Measurements from ENCODE around the gene RHOF.

Gene RHOF

DNA sequence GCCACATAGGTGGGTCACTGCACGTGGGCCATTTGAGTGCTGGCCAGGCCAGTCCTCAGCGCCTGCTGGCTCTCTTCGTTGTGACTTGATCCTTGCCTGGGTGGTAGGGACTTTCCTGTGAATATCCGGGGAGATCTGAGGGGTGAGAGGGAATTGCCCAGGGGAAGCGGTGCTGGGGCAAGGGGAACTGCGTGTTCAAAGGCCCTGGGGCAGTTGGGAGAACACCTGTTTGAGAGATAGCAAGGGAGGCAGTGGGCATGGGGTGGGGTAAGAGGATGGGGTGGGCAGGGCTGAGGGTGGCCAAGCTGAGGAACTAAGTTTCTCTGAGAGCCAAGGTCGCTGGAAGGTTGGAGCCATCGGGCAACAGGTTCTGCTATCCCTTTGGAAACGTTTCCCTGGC, 35.3 kb upstream of the RHOF start:
- Histone ChIP-seq H3K4me3 (ENCODE audit: low read depth in 1 of 5, low read length in 5 of 5) (no peak overlapping the region), H3K27ac (ENCODE audit: low read depth, low read length) (no peak overlapping the region), H3K4me1 (ENCODE audit: control insufficient read depth in 5 of 5, insufficient read depth in 5 of 5, low read length in 5 of 5) (peaks cover 0 to 7% (median 3%) of the 10 kb centered on the region in 5 donors), H3K27me3 (ENCODE audit: control insufficient read depth in 5 of 5, insufficient read depth in 4 of 5, low read length in 5 of 5) (no peaks in the 10 kb centered on the region), H3K9me3 (ENCODE audit: control insufficient read depth in 5 of 5, low read length in 5 of 5) (no peaks in the 10 kb centered on the region), H3K9ac (ENCODE audit: low read length in 5 of 5) (no peak overlapping the region), H3K36me3 (ENCODE audit: control insufficient read depth in 5 of 5, insufficient read depth in 5 of 5, low read length in 5 of 5) (peaks cover 0 to 73% (median 61%) of the 10 kb centered on the region in 5 donors)

DNA sequence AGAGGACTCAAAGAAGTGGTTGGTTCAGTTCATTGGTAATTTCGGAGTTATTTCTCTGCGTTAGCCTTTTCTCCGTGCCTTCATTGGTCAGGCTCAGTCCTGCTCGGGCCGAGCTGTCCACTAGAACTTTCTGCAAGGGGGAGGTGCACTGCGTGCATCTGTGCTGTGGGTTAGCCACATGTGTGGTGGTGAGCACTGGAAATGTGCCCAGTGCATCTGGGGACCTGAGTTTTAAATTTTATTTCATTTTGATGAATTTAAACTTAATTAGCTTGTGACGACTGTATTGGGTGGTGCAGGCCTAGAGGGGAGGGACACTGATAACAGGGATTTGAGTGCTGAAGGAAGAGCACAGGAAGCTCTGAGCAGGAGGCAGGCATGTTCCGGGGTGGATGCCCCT, 34.8 kb upstream of the RHOF start:
- no peak overlapping the region for H3K9ac ChIP-seq (ENCODE audit: low read length in 5 of 5)
- no peak overlapping the region for H3K4me3 ChIP-seq (ENCODE audit: low read depth in 1 of 5, low read length in 5 of 5)
- no peak overlapping the region for H3K27ac ChIP-seq (ENCODE audit: low read depth, low read length)
- peaks cover 0 to 7% (median 3%) of the 10 kb centered on the region in 5 donors for H3K4me1 ChIP-seq (ENCODE audit: control insufficient read depth in 5 of 5, insufficient read depth in 5 of 5, low read length in 5 of 5)
- peaks cover 0 to 78% (median 66%) of the 10 kb centered on the region in 5 donors for H3K36me3 ChIP-seq (ENCODE audit: control insufficient read depth in 5 of 5, insufficient read depth in 5 of 5, low read length in 5 of 5)
- H3K27me3 ChIP-seq (ENCODE audit: control insufficient read depth in 5 of 5, insufficient read depth in 4 of 5, low read length in 5 of 5) = no peaks in the 10 kb centered on the region
- no peaks in the 10 kb centered on the region for H3K9me3 ChIP-seq (ENCODE audit: control insufficient read depth in 5 of 5, low read length in 5 of 5)

GRCh38 chr12:121827351-121828099, 34.0 kb upstream of the RHOF start:
- peaks cover 0 to 82% (median 71%) of the 10 kb centered on the region in 5 donors for H3K36me3 ChIP-seq (ENCODE audit: control insufficient read depth in 5 of 5, insufficient read depth in 5 of 5, low read length in 5 of 5)
- no peak overlapping the region for H3K27ac ChIP-seq (ENCODE audit: low read depth, low read length)
- H3K27me3 ChIP-seq (ENCODE audit: control insufficient read depth in 5 of 5, insufficient read depth in 4 of 5, low read length in 5 of 5) = no peaks in the 10 kb centered on the region
- peaks cover 0 to 7% (median 3%) of the 10 kb centered on the region in 5 donors for H3K4me1 ChIP-seq (ENCODE audit: control insufficient read depth in 5 of 5, insufficient read depth in 5 of 5, low read length in 5 of 5)
- no peaks in the 10 kb centered on the region for H3K9me3 ChIP-seq (ENCODE audit: control insufficient read depth in 5 of 5, low read length in 5 of 5)
- no peak overlapping the region for H3K4me3 ChIP-seq (ENCODE audit: low read depth in 1 of 5, low read length in 5 of 5)
- H3K9ac ChIP-seq (ENCODE audit: low read length in 5 of 5) = no peak overlapping the region

DNA sequence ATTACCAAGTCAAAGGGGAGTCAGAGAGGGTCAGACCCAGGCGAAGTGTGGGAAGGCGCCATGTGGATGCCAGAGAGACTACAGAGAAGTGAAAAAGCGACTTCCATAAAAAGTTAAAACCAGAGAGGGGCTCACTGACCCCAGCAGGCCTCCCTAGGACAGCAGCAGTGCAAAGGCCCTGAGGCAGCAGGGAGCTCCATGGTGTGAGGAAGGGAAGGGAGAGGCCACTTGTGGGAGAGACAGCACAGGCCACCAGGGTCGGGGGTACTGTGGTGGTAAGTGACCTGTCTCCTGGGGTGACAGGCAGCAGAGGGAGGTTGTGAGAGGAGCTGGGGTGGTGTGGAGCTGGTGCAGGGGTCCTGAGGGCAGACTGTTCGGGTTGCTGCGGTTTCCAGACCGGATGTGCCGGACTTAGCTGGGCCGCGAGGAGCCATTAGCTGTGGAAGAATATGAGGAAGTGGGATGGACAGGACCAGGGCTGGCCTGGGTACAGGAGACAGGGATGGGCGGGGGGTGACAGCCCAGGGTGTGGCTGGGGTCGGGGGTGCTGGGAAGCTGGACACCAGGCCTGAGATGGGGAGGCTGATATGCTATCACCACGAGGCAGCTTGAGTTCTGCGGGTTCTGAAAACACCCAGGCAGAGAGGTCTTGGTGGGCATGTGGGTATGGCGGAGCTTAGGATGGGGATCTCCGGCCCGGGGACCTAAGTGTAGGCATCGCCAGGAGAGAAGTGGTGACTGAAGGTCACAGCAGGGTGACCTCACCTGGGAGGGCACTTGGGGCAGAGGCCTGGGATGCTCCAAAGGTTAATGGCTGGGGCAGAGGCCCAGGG, 33.0 kb upstream of the RHOF start:
- Histone ChIP-seq H3K36me3 (ENCODE audit: control insufficient read depth in 5 of 5, insufficient read depth in 5 of 5, low read length in 5 of 5) (peaks cover 0 to 83% (median 70%) of the 10 kb centered on the region in 5 donors), H3K27me3 (ENCODE audit: control insufficient read depth in 5 of 5, insufficient read depth in 4 of 5, low read length in 5 of 5) (no peaks in the 10 kb centered on the region), H3K4me3 (ENCODE audit: low read depth in 1 of 5, low read length in 5 of 5) (no peak overlapping the region), H3K27ac (ENCODE audit: low read depth, low read length) (no peak overlapping the region), H3K4me1 (ENCODE audit: control insufficient read depth in 5 of 5, insufficient read depth in 5 of 5, low read length in 5 of 5) (peaks cover 0 to 7% (median 3%) of the 10 kb centered on the region in 5 donors), H3K9me3 (ENCODE audit: control insufficient read depth in 5 of 5, low read length in 5 of 5) (no peaks in the 10 kb centered on the region), H3K9ac (ENCODE audit: low read length in 5 of 5) (no peak overlapping the region)

GRCh38 chr12:121825041-121825523, 31.6 kb upstream of the RHOF start:
- no peaks in the 10 kb centered on the region for H3K9me3 ChIP-seq (ENCODE audit: control insufficient read depth in 5 of 5, low read length in 5 of 5)
- H3K36me3 ChIP-seq (ENCODE audit: control insufficient read depth in 5 of 5, insufficient read depth in 5 of 5, low read length in 5 of 5) = peaks cover 0 to 87% (median 67%) of the 10 kb centered on the region in 5 donors
- no peaks in the 10 kb centered on the region for H3K27me3 ChIP-seq (ENCODE audit: control insufficient read depth in 5 of 5, insufficient read depth in 4 of 5, low read length in 5 of 5)
- no peak overlapping the region for H3K9ac ChIP-seq (ENCODE audit: low read length in 5 of 5)
- H3K27ac ChIP-seq (ENCODE audit: low read depth, low read length) = no peak overlapping the region
- peaks cover 0 to 7% (median 3%) of the 10 kb centered on the region in 5 donors for H3K4me1 ChIP-seq (ENCODE audit: control insufficient read depth in 5 of 5, insufficient read depth in 5 of 5, low read length in 5 of 5)
- no peak overlapping the region for H3K4me3 ChIP-seq (ENCODE audit: low read depth in 1 of 5, low read length in 5 of 5)

- no peaks in the 10 kb centered on the region for H3K9me3 ChIP-seq (ENCODE audit: control insufficient read depth in 5 of 5, low read length in 5 of 5)
- H3K4me3 ChIP-seq (ENCODE audit: low read depth in 1 of 5, low read length in 5 of 5) = no peak overlapping the region
- no peak overlapping the region for H3K9ac ChIP-seq (ENCODE audit: low read length in 5 of 5)
- H3K36me3 ChIP-seq (ENCODE audit: control insufficient read depth in 5 of 5, insufficient read depth in 5 of 5, low read length in 5 of 5) = peaks cover 0 to 86% (median 67%) of the 10 kb centered on the region in 5 donors
- H3K4me1 ChIP-seq (ENCODE audit: control insufficient read depth in 5 of 5, insufficient read depth in 5 of 5, low read length in 5 of 5) = peaks cover 0 to 7% (median 3%) of the 10 kb centered on the region in 5 donors
- H3K27ac ChIP-seq (ENCODE audit: low read depth, low read length) = no peak overlapping the region
- no peaks in the 10 kb centered on the region for H3K27me3 ChIP-seq (ENCODE audit: control insufficient read depth in 5 of 5, insufficient read depth in 4 of 5, low read length in 5 of 5)
These were observed 30.2 kb upstream of the RHOF start for GRCh38 chr12:121823727-121824115.

DNA sequence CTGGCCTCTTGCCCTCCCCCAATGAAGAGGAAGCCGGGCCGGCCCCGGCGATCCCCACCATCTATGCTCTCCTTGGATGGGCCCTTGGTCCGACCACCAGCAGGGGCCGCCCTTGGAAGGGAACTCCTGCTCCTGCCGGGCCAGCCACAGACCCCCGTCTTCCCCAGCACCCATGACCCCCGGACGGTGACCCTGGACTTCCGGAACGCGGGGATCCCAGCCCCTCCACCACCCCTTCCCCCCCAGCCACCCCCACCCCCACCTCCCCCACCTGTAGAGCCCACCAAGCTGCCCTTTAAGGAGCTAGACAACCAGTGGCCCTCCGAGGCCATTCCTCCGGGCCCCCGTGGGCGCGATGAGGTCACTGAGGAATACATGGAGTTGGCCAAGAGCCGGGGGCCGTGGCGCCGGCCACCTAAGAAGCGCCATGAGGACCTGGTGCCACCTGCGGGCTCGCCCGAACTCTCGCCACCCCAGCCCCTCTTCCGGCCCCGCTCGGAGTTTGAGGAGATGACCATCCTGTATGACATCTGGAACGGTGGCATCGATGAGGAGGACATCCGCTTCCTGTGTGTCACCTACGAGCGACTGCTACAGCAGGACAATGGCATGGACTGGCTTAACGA, 29.7 kb upstream of the RHOF start:
- H3K27ac ChIP-seq (ENCODE audit: low read depth, low read length) = no peak overlapping the region
- peaks cover 0 to 7% (median 3%) of the 10 kb centered on the region in 5 donors for H3K4me1 ChIP-seq (ENCODE audit: control insufficient read depth in 5 of 5, insufficient read depth in 5 of 5, low read length in 5 of 5)
- H3K9me3 ChIP-seq (ENCODE audit: control insufficient read depth in 5 of 5, low read length in 5 of 5) = no peaks in the 10 kb centered on the region
- no peak overlapping the region for H3K4me3 ChIP-seq (ENCODE audit: low read depth in 1 of 5, low read length in 5 of 5)
- H3K36me3 ChIP-seq (ENCODE audit: control insufficient read depth in 5 of 5, insufficient read depth in 5 of 5, low read length in 5 of 5) = peaks cover 0 to 81% (median 62%) of the 10 kb centered on the region in 5 donors
- no peak overlapping the region for H3K9ac ChIP-seq (ENCODE audit: low read length in 5 of 5)
- no peaks in the 10 kb centered on the region for H3K27me3 ChIP-seq (ENCODE audit: control insufficient read depth in 5 of 5, insufficient read depth in 4 of 5, low read length in 5 of 5)

GRCh38 chr12:121822393-121823100, 29.1 kb upstream of the RHOF start:
- Histone ChIP-seq H3K36me3 (ENCODE audit: control insufficient read depth in 5 of 5, insufficient read depth in 5 of 5, low read length in 5 of 5) (peaks cover 0 to 81% (median 62%) of the 10 kb centered on the region in 5 donors), H3K9ac (ENCODE audit: low read length in 5 of 5) (no peak overlapping the region), H3K4me3 (ENCODE audit: low read depth in 1 of 5, low read length in 5 of 5) (no peak overlapping the region), H3K9me3 (ENCODE audit: control insufficient read depth in 5 of 5, low read length in 5 of 5) (no peaks in the 10 kb centered on the region), H3K27ac (ENCODE audit: low read depth, low read length) (no peak overlapping the region), H3K27me3 (ENCODE audit: control insufficient read depth in 5 of 5, insufficient read depth in 4 of 5, low read length in 5 of 5) (no peaks in the 10 kb centered on the region), H3K4me1 (ENCODE audit: control insufficient read depth in 5 of 5, insufficient read depth in 5 of 5, low read length in 5 of 5) (peaks cover 0 to 7% (median 3%) of the 10 kb centered on the region in 5 donors)

GRCh38 chr12:121820056-121820455, 26.6 kb upstream of the RHOF start:
- Histone ChIP-seq H3K4me1 (ENCODE audit: control insufficient read depth in 5 of 5, insufficient read depth in 5 of 5, low read length in 5 of 5) (no peaks in the 10 kb centered on the region), H3K9me3 (ENCODE audit: control insufficient read depth in 5 of 5, low read length in 5 of 5) (no peaks in the 10 kb centered on the region), H3K9ac (ENCODE audit: low read length in 5 of 5) (no peak overlapping the region), H3K27ac (ENCODE audit: low read depth, low read length) (no peak overlapping the region), H3K27me3 (ENCODE audit: control insufficient read depth in 5 of 5, insufficient read depth in 4 of 5, low read length in 5 of 5) (no peaks in the 10 kb centered on the region), H3K4me3 (ENCODE audit: low read depth in 1 of 5, low read length in 5 of 5) (no peak overlapping the region), H3K36me3 (ENCODE audit: control insufficient read depth in 5 of 5, insufficient read depth in 5 of 5, low read length in 5 of 5) (peaks cover 4 to 88% (median 73%) of the 10 kb centered on the region in 5 donors)

All from subcutaneous abdominal adipose tissue (tissue), 5 donors.